ENCODE data around the gene CROCC2.

Gene CROCC2

GRCh38 chr2:240959941-240960308 lies 53.8 kb downstream of the CROCC2 start:
- no peak for DNase-seq

DNA sequence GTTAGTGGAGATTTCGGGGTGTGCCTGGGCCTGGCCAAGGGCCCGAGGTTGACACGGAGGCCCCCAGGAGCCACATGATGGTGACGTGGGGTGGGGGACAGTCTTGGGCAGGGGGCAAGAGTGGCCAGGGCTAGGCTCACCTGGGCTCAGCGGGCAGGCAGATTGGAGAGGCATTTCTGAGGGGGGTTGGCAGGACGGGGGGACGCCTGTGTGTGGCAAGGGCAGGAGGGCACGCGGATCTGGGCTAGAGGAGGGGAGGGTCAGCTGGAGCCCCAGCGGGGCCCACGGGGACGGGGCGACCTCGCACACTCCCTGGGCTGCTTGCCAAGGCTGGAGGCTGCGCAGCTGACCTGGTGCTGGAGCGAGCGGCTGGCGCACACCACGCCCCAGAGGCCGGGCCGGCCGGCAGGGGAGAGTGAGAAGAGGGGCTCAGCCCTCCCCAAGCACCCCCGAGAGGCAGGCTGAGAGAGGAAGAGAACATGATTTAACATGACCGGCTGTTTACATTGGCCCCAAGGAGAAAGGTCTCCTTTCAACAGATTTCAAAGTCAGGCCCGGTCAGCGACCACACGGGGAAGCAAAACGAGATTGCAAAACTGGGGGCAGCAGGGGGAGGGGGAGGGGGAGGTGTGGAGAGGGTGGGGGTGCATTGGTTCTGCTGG lies 54.3 kb downstream of the CROCC2 start:
- no peak for DNase-seq

DNA sequence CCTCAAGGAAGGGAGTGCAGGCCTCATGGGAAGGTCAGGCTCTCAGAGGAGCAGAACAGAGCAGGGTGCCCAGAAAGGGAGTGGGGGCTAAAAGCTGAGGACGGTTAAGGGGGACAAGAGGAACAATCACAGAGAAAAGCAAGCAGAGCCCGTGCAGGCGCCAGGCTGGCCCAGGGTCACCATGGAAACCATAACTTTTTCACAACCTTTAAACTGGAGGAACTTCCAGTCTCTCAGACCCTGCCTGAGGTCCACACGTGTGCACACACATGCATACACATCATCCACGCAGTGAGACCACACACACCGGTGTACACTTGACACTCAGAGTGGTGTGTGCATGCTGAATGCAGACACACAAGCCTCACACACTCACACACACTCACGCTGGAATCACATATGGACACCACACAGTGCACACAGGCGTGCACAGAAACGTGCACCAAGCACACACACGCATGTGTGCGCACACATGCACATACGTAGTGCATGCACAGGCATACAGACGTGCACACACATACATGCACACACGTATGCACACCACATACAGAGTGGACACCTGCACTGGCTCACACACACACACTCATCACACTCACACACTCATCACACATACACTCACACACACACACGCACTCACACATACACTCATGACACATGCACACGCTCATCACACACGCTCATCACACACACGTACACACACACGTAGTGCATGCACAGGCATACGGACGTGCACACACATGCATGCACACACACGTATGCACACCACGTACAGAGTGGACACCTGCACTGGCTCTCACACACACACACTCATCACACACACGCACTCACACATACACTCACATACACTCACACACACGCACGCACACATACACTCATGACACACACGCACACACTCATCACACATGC lies 55.1 kb downstream of the CROCC2 start:
- no peak for DNase-seq

GRCh38 chr2:240961910-240962299 lies 55.8 kb downstream of the CROCC2 start:
- DNase-seq, result no peak

- no peak for DNase-seq
Measured at GRCh38 chr2:240962300-240963064, 56.3 kb downstream of the CROCC2 start.

- DNase-seq, result no peak
Measured at GRCh38 chr2:240963065-240963867, 57.1 kb downstream of the CROCC2 start.

GRCh38 chr2:240963868-240964703 lies 58.0 kb downstream of the CROCC2 start:
- DNase-seq, result no peak

DNA sequence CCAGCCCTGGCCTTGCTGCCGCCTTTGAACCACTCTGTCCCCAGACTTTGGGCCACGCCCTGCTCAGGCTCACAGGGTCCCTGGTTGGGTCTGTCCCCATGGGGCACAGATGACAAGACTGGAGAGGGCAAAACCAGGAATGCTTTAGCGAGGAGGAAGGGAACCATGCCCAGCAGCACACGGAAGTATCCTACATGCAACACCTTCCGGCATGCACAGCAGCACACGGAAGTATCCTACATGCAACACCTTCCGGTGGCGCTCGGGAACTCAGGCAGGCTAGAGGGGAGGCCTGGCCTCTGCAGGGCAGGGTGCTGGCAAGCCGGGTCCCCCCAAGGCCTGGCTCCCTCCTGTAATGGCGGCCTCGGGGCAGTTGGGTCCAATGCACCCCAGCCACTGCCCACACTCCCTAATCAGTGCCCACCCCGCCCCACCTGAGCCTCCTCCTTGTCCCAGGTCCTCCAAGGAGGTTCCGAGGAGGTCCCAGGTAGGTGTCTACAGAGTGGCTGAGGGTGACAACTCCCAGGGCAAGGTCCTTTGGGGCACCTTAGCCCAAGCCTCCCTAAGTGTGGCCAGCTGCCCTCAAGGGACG lies 58.7 kb downstream of the CROCC2 start:
- DNase-seq, result no peak

- no peak for DNase-seq
Measured at GRCh38 chr2:240965296-240965904, 59.3 kb downstream of the CROCC2 start.

DNA sequence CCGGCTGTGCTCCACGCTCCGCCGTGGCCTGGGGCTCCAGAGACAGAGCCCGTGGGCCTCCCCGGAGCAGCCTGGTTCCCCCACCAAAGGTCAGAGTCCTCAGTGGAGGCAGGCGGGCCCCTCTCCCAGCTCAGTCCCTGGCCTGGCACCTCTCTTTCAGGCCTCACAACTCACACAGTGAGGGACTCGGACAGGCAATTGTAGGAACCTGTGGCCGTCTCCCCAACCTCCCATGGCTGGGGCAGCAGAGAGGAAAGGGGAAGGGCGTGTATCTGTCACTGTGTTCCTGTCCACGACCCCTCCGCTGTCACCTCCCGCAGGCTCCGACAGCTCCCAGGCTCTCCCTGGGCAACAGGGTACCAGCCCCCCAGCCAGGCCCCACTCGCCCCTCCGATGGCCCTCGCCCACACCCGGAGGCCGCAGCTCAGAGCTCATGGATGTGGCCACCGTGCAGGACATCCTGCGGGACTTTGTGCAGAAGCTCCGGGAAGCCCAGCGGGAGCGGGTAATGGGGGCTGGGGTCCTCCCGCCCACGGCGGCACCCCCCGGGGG lies 59.8 kb downstream of the CROCC2 start:
- no peak for DNase-seq

- DNase-seq, result no peak
Measured at GRCh38 chr2:240966457-240966905, 60.3 kb downstream of the CROCC2 start.

GRCh38 chr2:240966906-240967680 lies 61.0 kb downstream of the CROCC2 start:
- DNase-seq, result no peak

GRCh38 chr2:240967681-240968621 lies 61.8 kb downstream of the CROCC2 start:
- DNase-seq, result no peak

- DNase-seq, result no peak
Measured at GRCh38 chr2:240968731-240969624, 62.8 kb downstream of the CROCC2 start.

DNA sequence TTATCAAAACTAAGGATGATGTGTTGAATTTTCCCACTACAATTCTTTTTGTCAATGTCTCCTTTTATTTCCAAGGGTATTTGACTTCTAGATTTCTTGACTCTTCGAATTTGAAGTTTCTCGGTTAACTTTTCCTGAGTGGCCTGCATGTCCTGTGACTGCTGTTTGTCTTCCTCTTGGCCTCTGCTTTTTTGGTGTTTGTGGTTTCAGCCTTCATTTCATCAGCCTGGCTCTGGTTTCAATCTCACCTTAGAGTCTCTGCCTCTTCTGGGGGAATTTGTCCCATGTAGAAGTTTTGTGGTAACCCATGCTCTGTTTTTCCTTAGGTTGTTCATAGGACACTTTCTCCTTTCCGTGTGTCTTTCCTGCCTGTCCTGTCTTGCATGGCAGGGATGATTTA lies 64.0 kb downstream of the CROCC2 start:
- DNase-seq, result no peak

DNA sequence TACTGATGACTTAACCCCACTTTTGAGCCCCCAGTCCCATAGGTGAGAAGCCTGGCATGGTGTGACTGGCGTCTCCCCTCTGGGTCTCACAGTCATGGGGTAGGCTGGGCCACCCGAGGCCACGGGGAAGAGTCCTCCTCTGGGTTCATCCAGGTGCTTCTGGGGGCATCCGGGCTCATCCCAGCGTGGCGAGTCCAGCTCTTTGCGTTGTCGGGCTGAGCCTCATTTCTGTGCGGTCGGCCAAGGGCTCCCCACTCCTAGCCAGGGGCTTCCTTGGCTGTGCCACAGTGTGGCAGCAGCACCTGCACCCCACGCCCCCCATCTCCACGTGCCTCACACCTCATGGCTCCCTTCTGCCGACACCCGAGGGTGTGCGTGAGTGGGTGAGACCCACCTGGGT lies 64.7 kb downstream of the CROCC2 start:
- DNase-seq, result no peak

DNA sequence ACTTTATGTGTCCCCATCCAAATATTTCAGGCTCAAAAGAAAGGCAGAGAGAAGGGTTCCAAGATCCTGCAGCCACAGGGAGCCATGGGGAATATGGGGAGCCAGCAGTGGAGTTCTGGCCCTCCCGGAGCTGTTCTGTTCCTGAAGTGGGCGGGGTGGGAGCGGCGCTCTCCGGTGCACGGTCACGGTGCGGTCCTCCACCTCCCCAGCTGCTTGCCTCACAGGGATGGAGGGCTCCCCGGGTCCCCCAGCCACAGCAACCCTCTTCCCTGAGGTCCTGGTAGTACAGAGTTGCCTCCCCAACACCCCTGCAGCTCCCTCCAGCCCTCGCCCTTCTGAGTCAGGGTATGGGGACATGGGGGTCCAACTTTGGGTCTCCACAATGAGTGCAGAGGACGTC lies 66.1 kb downstream of the CROCC2 start:
- no peak for DNase-seq
